HepG2 (cell line): ENCODE measurements around the gene TRIM4. TPM values are rescaled to one million over a fixed set of nuclear protein-coding genes. Genes with fewer than 3 reads are reported as not detected.

Experiments
- CCDC6 ChIP-seq: sonication (generic); formaldehyde crosslinking; IDR thresholded peaks from 2 replicates; pipeline ENCODE4 v1.8.1; 2022; ENCODE audit warnings: mild to moderate bottlenecking, missing genetic modification reagents, moderate library complexity
- CENPT ChIP-seq: sonication (generic); formaldehyde crosslinking; IDR thresholded peaks from 2 replicates; pipeline ENCODE4 v1.8.0; 2022; ENCODE audit warnings: low read depth, mild to moderate bottlenecking, moderate library complexity, missing genetic modification reagents
- DR1 ChIP-seq: sonication (generic); formaldehyde crosslinking; IDR thresholded peaks from 2 replicates; pipeline ENCODE4 v1.8.0; 2021; ENCODE audit warnings: mild to moderate bottlenecking, missing genetic modification reagents, inconsistent platforms
- EEA1 ChIP-seq: sonication (generic); formaldehyde crosslinking; IDR thresholded peaks from 2 replicates; pipeline ENCODE4 v1.5.1; 2020; ENCODE audit warnings: mild to moderate bottlenecking, missing genetic modification reagents, borderline replicate concordance
- FOXC1 ChIP-seq: sonication (generic); formaldehyde crosslinking; IDR thresholded peaks from 2 replicates; pipeline ENCODE4 v1.8.0; 2022; ENCODE audit warnings: mild to moderate bottlenecking, missing genetic modification reagents, borderline replicate concordance
- KDM5A ChIP-seq: fragments of 200-600 bp; sonication (generic); IDR thresholded peaks from 2 replicates; pipeline ENCODE4 v1.7.0; 2018; ENCODE audit warnings: antibody characterized with exemption, mild to moderate bottlenecking, low read length, borderline replicate concordance
- KMT2A ChIP-seq: sonication (generic); formaldehyde crosslinking; IDR thresholded peaks from 2 replicates; pipeline ENCODE4 v1.4.0; 2020; ENCODE audit warnings: missing genetic modification reagents
- MIER2 ChIP-seq: IDR thresholded peaks from 2 replicates; pipeline ENCODE4 v1.6.1; 2016; ENCODE audit warnings: missing biosample characterization, missing genetic modification reagents
- NAIF1 ChIP-seq: sonication (generic); formaldehyde crosslinking; IDR thresholded peaks from 2 replicates; pipeline ENCODE4 v1.5.0; 2020; ENCODE audit warnings: mild to moderate bottlenecking, missing genetic modification reagents, borderline replicate concordance
- RFX3 ChIP-seq: IDR thresholded peaks from 2 replicates; pipeline ENCODE4 v1.6.1; 2016; ENCODE audit warnings: missing biosample characterization, missing genetic modification reagents
- SOX5 ChIP-seq: IDR thresholded peaks from 2 replicates; pipeline ENCODE4 v1.6.1; 2016; ENCODE audit warnings: borderline replicate concordance
- ZBTB20 ChIP-seq: sonication (generic); formaldehyde crosslinking; IDR thresholded peaks from 2 replicates; pipeline ENCODE4 v1.8.1; 2023; ENCODE audit warnings: missing genetic modification reagents, low read depth, mild to moderate bottlenecking, borderline replicate concordance
- ZBTB21 ChIP-seq: sonication (generic); formaldehyde crosslinking; IDR thresholded peaks from 2 replicates; pipeline ENCODE4 v1.4.0; 2020; ENCODE audit warnings: missing genetic modification reagents
- ZMYM4 ChIP-seq: sonication (generic); formaldehyde crosslinking; IDR thresholded peaks from 2 replicates; pipeline ENCODE4 v1.8.1; 2023; ENCODE audit warnings: mild to moderate bottlenecking, missing genetic modification reagents
- ZNF713 ChIP-seq: sonication (generic); formaldehyde crosslinking; IDR thresholded peaks from 2 replicates; pipeline ENCODE4 v1.4.0; 2020; ENCODE audit warnings: mild to moderate bottlenecking, missing genetic modification reagents
- polyA plus RNA-seq, 8 experiments: library from polyadenylated mRNA; depleted of rRNA in 3 of 8; stranded (reverse) in 7 of 8; unstranded in 1 of 8; fragments of >200 nt; fragmentation: Illumina TruSeq in 4 of 8; extraction: Trizol in 4 of 8; gene quantifications; 2 replicates each; pipeline versions ENCODE4 v1.2.1 to v1.2.3, GENCODE V29; 2011 to 2016; ENCODE audit warnings: low read depth in 4 of 8, missing spikeins in 1 of 8, mixed read lengths in 1 of 8; ENCODE audit not compliant: insufficient read depth in 1 of 8
- total RNA-seq, 5 experiments: library from RNA; depleted of rRNA; stranded (reverse); fragments of >200 nt; fragmentation: Illumina TruSeq; extraction: Trizol; gene quantifications; 2 replicates each; pipeline ENCODE4 v1.2.3, GENCODE V29; 2016; ENCODE audit warnings: low read depth in 1 of 5
- TF ChIP-seq, protein P1 (sequence below): IDR thresholded peaks from 2 replicates; pipeline ENCODE4 v1.6.1; 2012; ENCODE audit warnings: low read depth, low read length, improper control_type of control experiment
- TF ChIP-seq, protein P2 (sequence below): sonication (generic); formaldehyde crosslinking; IDR thresholded peaks from 2 replicates; pipeline ENCODE4 v1.4.0; 2020; ENCODE audit warnings: low read depth, mild to moderate bottlenecking, missing genetic modification reagents
- TF ChIP-seq, protein P3 (sequence below), 2 experiments: IDR thresholded peaks; 2 replicates each; pipeline ENCODE4 v1.6.1; 2011 to 2012; ENCODE audit warnings: low read length in 2 of 2, borderline replicate concordance in 1 of 2, low read depth in 1 of 2, mild to moderate bottlenecking in 1 of 2, moderate library complexity in 1 of 2
- TF ChIP-seq, protein P4 (sequence below), 2 experiments: fragments of 450-650 bp in 1 of 2; sonication (generic) in 1 of 2; formaldehyde crosslinking; IDR thresholded peaks; 2 replicates each; pipeline versions ENCODE4 v1.5.0 to v1.8.0; 2020 to 2022; ENCODE audit warnings: mild to moderate bottlenecking in 1 of 2, missing genetic modification reagents in 1 of 2

The TRIM4 gene
- total and polyA plus RNA-seq, 2 of the 13 experiments (the other 11 are each of a cell fraction or from before 2014, with no cell fraction given) = 17.6 to 21.7 TPM

DNA sequence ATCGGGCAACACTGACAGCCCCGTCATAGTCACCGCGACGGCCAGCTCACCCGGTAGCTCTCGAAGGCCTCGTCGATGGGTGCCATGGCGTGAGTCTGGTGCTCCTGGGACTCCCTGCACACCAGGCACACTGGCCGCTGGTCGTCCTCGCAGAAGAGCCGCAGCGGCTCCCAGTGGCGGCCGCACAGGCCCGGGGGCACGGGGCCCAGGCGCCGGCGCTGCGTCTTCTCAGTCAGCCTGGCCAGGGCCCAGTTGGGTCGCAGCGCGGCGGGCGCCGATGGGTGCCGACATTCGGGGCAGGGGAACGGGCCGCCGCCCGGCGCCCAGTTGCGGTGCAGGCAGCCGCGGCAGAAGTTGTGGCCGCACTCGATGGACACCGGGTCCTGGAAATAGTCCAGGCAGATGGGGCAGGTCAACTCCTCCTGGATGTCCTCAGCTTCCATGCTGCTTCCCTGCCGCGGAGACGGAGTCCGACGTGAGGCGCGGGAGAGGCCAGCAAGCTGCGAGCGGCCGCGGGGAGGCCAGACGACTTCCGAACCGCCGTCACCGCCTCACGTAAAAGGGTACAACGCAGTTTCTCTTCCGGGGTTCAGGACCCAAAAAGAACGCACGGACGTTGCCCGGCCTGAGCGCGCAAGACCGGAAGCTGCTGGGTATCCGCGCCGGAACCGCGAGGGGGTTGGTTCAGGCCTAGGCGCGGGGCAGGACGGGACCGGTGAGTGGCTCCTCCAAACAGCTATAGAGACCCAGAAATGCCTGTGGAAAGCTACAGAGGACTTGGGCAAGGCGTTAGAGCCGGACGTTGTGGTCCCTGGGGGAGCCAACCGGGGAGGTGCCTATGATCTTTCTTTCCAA lies at the start of gene TRIM4 (continued):
- TF ChIP-seq, protein P1, sequence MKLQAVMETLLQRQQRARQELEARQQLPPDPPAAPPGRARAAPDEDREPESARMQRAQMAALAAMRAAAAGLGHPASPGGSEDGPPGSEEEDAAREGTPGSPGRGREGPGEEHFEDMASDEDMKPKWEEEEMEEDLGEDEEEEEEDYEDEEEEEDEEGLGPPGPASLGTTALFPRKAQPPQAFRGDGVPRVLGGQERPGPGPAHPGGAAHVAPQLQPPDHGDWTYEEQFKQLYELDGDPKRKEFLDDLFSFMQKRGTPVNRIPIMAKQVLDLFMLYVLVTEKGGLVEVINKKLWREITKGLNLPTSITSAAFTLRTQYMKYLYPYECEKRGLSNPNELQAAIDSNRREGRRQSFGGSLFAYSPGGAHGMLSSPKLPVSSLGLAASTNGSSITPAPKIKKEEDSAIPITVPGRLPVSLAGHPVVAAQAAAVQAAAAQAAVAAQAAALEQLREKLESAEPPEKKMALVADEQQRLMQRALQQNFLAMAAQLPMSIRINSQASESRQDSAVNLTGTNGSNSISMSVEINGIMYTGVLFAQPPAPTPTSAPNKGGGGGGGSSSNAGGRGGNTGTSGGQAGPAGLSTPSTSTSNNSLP = no peak
- peak; percentile 78 for TF ChIP-seq ZMYM4 (CRISPR knock-in tag)
- 0 out of 2 replicates have a peak, but pooled peaks have one; percentile 67 for TF ChIP-seq NAIF1 (CRISPR knock-in tag)
- peak; percentile 53 for TF ChIP-seq DR1 (CRISPR knock-in tag)
- TF ChIP-seq CENPT (CRISPR knock-in tag) = no peak
- 0 out of 2 replicates have a peak, but pooled peaks have one; percentile 40 for TF ChIP-seq ZBTB21 (CRISPR knock-in tag)
- TF ChIP-seq MIER2 (CRISPR knock-in tag) = peak; percentile 54
- TF ChIP-seq EEA1 (CRISPR knock-in tag) = 0 out of 2 replicates have a peak, but pooled peaks have one; percentile 22
- TF ChIP-seq, protein P2, sequence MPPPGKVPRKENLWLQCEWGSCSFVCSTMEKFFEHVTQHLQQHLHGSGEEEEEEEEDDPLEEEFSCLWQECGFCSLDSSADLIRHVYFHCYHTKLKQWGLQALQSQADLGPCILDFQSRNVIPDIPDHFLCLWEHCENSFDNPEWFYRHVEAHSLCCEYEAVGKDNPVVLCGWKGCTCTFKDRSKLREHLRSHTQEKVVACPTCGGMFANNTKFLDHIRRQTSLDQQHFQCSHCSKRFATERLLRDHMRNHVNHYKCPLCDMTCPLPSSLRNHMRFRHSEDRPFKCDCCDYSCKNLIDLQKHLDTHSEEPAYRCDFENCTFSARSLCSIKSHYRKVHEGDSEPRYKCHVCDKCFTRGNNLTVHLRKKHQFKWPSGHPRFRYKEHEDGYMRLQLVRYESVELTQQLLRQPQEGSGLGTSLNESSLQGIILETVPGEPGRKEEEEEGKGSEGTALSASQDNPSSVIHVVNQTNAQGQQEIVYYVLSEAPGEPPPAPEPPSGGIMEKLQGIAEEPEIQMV = peak; percentile 44; the same call in 1 of the 2 replicates
- TF ChIP-seq ZBTB20 (CRISPR knock-in tag) = 0 out of 2 replicates have a peak, but pooled peaks have one; percentile 25
- 0 out of 2 replicates have a peak, but pooled peaks have one; percentile 40 for TF ChIP-seq ZNF713
- peak; percentile 33; the same call in 1 of the 2 replicates for TF ChIP-seq CCDC6
- TF ChIP-seq FOXC1 (CRISPR knock-in tag) = peak; percentile 24; the same call in 1 of the 2 replicates
- TF ChIP-seq, protein P3, sequence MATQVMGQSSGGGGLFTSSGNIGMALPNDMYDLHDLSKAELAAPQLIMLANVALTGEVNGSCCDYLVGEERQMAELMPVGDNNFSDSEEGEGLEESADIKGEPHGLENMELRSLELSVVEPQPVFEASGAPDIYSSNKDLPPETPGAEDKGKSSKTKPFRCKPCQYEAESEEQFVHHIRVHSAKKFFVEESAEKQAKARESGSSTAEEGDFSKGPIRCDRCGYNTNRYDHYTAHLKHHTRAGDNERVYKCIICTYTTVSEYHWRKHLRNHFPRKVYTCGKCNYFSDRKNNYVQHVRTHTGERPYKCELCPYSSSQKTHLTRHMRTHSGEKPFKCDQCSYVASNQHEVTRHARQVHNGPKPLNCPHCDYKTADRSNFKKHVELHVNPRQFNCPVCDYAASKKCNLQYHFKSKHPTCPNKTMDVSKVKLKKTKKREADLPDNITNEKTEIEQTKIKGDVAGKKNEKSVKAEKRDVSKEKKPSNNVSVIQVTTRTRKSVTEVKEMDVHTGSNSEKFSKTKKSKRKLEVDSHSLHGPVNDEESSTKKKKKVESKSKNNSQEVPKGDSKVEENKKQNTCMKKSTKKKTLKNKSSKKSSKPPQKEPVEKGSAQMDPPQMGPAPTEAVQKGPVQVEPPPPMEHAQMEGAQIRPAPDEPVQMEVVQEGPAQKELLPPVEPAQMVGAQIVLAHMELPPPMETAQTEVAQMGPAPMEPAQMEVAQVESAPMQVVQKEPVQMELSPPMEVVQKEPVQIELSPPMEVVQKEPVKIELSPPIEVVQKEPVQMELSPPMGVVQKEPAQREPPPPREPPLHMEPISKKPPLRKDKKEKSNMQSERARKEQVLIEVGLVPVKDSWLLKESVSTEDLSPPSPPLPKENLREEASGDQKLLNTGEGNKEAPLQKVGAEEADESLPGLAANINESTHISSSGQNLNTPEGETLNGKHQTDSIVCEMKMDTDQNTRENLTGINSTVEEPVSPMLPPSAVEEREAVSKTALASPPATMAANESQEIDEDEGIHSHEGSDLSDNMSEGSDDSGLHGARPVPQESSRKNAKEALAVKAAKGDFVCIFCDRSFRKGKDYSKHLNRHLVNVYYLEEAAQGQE (IDR thresholded peaks at IDR 0.05; ENCODE audit: borderline replicate concordance in 1 of 2, low read depth in 1 of 2, low read length in 2 of 2) = peak in 1 of 2 experiments; percentile 30; a peak in 1 of 4 replicates
- TF ChIP-seq KDM5A = peak; percentile 79
- no peak for TF ChIP-seq RFX3 (CRISPR knock-in tag)
- peak; percentile 44; the same call in 1 of the 2 replicates for TF ChIP-seq SOX5
- TF ChIP-seq, protein P4, sequence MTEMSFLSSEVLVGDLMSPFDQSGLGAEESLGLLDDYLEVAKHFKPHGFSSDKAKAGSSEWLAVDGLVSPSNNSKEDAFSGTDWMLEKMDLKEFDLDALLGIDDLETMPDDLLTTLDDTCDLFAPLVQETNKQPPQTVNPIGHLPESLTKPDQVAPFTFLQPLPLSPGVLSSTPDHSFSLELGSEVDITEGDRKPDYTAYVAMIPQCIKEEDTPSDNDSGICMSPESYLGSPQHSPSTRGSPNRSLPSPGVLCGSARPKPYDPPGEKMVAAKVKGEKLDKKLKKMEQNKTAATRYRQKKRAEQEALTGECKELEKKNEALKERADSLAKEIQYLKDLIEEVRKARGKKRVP (CRISPR knock-in tag; IDR thresholded peaks at IDR 0.05) = 0 out of 4 replicates have a peak, but pooled peaks of 1 of the 2 experiments have one; percentile 34
- TF ChIP-seq KMT2A (CRISPR knock-in tag) = peak; percentile 93; the same call in 1 of the 2 replicates
